PC-3 (cell line): ENCODE data around the gene HEXD. TPM values are rescaled to one million over a fixed set of nuclear protein-coding genes. Genes with fewer than 3 reads are reported as not detected.

Experiments
- ATAC-seq: fragments of 200-7000 bp; cut with Tn5 transposase; 2 replicates; pipeline ENCODE4 v1.9.1; 2020; ENCODE audit warnings: mild to moderate bottlenecking, moderate library complexity
- BruUV-seq: library from RNA; stranded (reverse); fragments of 400-500 nt; replicated peaks from 2 replicates; lab custom pipeline; 2021; lab: Mats Ljungman, UMichigan
- CTCF ChIA-PET: fragments of 300-600 bp; sonication (Branson Sonifier 250); formaldehyde crosslinking; loops from one replicate; lab custom pipeline; 2022; ENCODE audit warnings: antibody characterized with exemption; lab: Charles Lee
- POLR2A ChIA-PET: fragments of 300-600 bp; sonication (Branson Sonifier 250); formaldehyde crosslinking; loops from one replicate; lab custom pipeline; 2022; ENCODE audit warnings: antibody characterized with exemption; ENCODE audit not compliant: unreplicated experiment; lab: Charles Lee
- DNase-seq: peaks from one replicate; pipeline ENCODE4 v3.0.0-alpha.2; 2015
- H2AFZ ChIP-seq: fragments of 300-600 bp; sonication (generic); 2 replicates; pipeline ENCODE4 v1.6.0; 2016; ENCODE audit warnings: antibody characterized with exemption, low read length
- H3F3A ChIP-seq: fragments of 300-600 bp; sonication (generic); one replicate; pipeline ENCODE4 v1.6.0; 2017; ENCODE audit warnings: antibody characterized with exemption, low read length, control low read depth, mild to moderate bottlenecking; ENCODE audit not compliant: unreplicated experiment
- H3K27ac ChIP-seq: fragments of 300-600 bp; sonication (generic); 2 replicates; pipeline ENCODE4 v1.5.1; 2016; ENCODE audit warnings: mild to moderate bottlenecking, low read length
- H3K27me3 ChIP-seq: fragments of 300-600 bp; sonication (generic); 2 replicates; pipeline ENCODE4 v1.6.1; 2016; ENCODE audit warnings: low read length, mixed read lengths
- H3K36me3 ChIP-seq: fragments of 300-600 bp; sonication (generic); 2 replicates; pipeline ENCODE4 v1.6.1; 2016; ENCODE audit warnings: low read depth, mixed run types, low read length, mixed read lengths
- H3K4me1 ChIP-seq: fragments of 300-600 bp; sonication (generic); 2 replicates; pipeline ENCODE4 v1.5.1; 2016; ENCODE audit warnings: low read length; ENCODE audit not compliant: insufficient read depth
- H3K4me2 ChIP-seq: fragments of 300-600 bp; sonication (generic); 2 replicates; pipeline ENCODE4 v1.6.0; 2016; ENCODE audit warnings: low read length
- H3K4me3 ChIP-seq: fragments of 300-600 bp; sonication (generic); 2 replicates; pipeline ENCODE4 v1.5.1; 2016; ENCODE audit warnings: mild to moderate bottlenecking, low read length, mixed read lengths
- H3K79me2 ChIP-seq: fragments of 300-600 bp; sonication (generic); 2 replicates; pipeline ENCODE4 v1.6.1; 2017; ENCODE audit warnings: low read length, mixed read lengths
- H3K9ac ChIP-seq: fragments of 300-600 bp; sonication (generic); 2 replicates; pipeline ENCODE4 v1.6.0; 2016; ENCODE audit warnings: mild to moderate bottlenecking, low read length
- H3K9me2 ChIP-seq: fragments of 300-600 bp; sonication (generic); replicated peaks from 2 replicates; pipeline ENCODE4 v1.6.1; 2016; ENCODE audit warnings: mixed run types, low read length, mixed read lengths
- H3K9me3 ChIP-seq: fragments of 300-600 bp; sonication (generic); 2 replicates; pipeline ENCODE4 v1.6.1; 2016; ENCODE audit warnings: low read length, mixed read lengths
- H4K20me1 ChIP-seq: fragments of 300-600 bp; sonication (generic); 2 replicates; pipeline ENCODE4 v1.6.1; 2016; ENCODE audit warnings: low read length, mixed read lengths
- CTCF ChIP-seq: fragments of 300-600 bp; sonication (generic); conservative IDR thresholded peaks from 2 replicates; pipeline ENCODE4 v1.5.1; 2017; ENCODE audit warnings: antibody characterized with exemption, low read depth, mild to moderate bottlenecking, low read length
- EZH2 ChIP-seq: fragments of 300-600 bp; sonication (generic); IDR thresholded peaks from one replicate; pipeline ENCODE4 v1.6.1; 2017; ENCODE audit warnings: antibody characterized with exemption, mild to moderate bottlenecking, low read length; ENCODE audit not compliant: unreplicated experiment
- EZH2phosphoT487 ChIP-seq: fragments of 300-600 bp; sonication (generic); IDR thresholded peaks from 2 replicates; pipeline ENCODE4 v1.6.1; 2018; ENCODE audit warnings: mild to moderate bottlenecking, antibody characterized with exemption, low read length, borderline replicate concordance
- intact Hi-C: fragments of 100-400 bp; cut with micrococcal nuclease; formaldehyde crosslinking; loops from 2 replicates; pipeline ENCODE4 v1.9.0; 2023
- total RNA-seq: library from RNA; depleted of rRNA; stranded (reverse); fragments of >200 nt; gene quantifications from 2 replicates; pipeline ENCODE4 v1.2.3, GENCODE V29; 2014

Gene HEXD
- total RNA-seq, 1 experiment from 2014 or later = 12.7 TPM

- Histone ChIP-seq H3K4me2 (peak overlapping the region; percentile 36), H3K27ac (no peak overlapping the region), H3K4me1 (peaks cover 22% of the 10 kb centered on the region), H3K4me3 (no peak overlapping the region), H4K20me1 (no peaks in the 10 kb centered on the region), H3K27me3 (no peaks in the 10 kb centered on the region), H3K9me3 (no peaks in the 10 kb centered on the region), H3K36me3 (peaks cover 16% of the 10 kb centered on the region; the same call in 1 of the 2 replicates), H3F3A (no peaks in the 10 kb centered on the region), H3K9ac (no peak overlapping the region), H3K9me2 (no peaks in the 10 kb centered on the region), H2AFZ (no peak overlapping the region), H3K79me2 (peaks cover 15% of the 10 kb centered on the region)
- no TSS peak for BruUV-seq
- POLR2A ChIA-PET = no interaction called here
- ATAC-seq (0 out of 2 replicates have a peak, but pooled peaks have one; percentile 3), DNase-seq (peak; percentile 66)
- no peak for TF ChIP-seq EZH2
- no peak for TF ChIP-seq CTCF
- TF ChIP-seq EZH2phosphoT487 = no peak
- CTCF ChIA-PET = no interaction called here
- intact Hi-C loops = no loop called here
Observed at GRCh38 chr17:82461827-82462524, 43.8 kb downstream of the HEXD start.

GRCh38 chr17:82463391-82463790 is 45.2 kb downstream of the HEXD start:
- ChIA-PET POLR2A (no interaction called here), CTCF (interaction anchor here (0.6 kb wide), 1 partner anchor 30 kb away, joined by 3 read pairs; no protein-coding TSS in a partner anchor)
- Histone ChIP-seq H3K79me2 (peaks cover 15% of the 10 kb centered on the region), H3K4me1 (peaks cover 12% of the 10 kb centered on the region), H3K9ac (no peak overlapping the region), H3K9me2 (no peaks in the 10 kb centered on the region), H3K4me2 (no peak overlapping the region), H3K27me3 (no peaks in the 10 kb centered on the region), H3F3A (no peaks in the 10 kb centered on the region), H3K9me3 (no peaks in the 10 kb centered on the region), H2AFZ (no peak overlapping the region), H3K36me3 (peaks cover 16% of the 10 kb centered on the region; the same call in 1 of the 2 replicates), H3K27ac (no peak overlapping the region), H3K4me3 (no peak overlapping the region), H4K20me1 (no peaks in the 10 kb centered on the region)
- no TSS peak for BruUV-seq
- TF ChIP-seq EZH2phosphoT487 (no peak), EZH2 (no peak), CTCF (no peak)
- intact Hi-C loops = no loop called here
- ATAC-seq (no peak), DNase-seq (no peak)

- POLR2A ChIA-PET = no interaction called here
Observed at GRCh38 chr17:82463925-82464566, 45.9 kb downstream of the HEXD start.

More at GRCh38 chr17:82463925-82464566, 45.9 kb downstream of the HEXD start:
- H2AFZ ChIP-seq = no peak overlapping the region
- H3K79me2 ChIP-seq = peaks cover 11% of the 10 kb centered on the region
- peaks cover 12% of the 10 kb centered on the region for H3K4me1 ChIP-seq
- no peaks in the 10 kb centered on the region for H3K27me3 ChIP-seq
- no peak overlapping the region for H3K4me3 ChIP-seq
- DNase-seq = no peak
- H3F3A ChIP-seq = no peaks in the 10 kb centered on the region
- no TSS peak for BruUV-seq
- H3K36me3 ChIP-seq = peaks cover 20% of the 10 kb centered on the region
- intact Hi-C loops = no loop called here
- H3K27ac ChIP-seq = no peak overlapping the region
- no peak for ATAC-seq
- H3K9ac ChIP-seq = no peak overlapping the region
- TF ChIP-seq EZH2phosphoT487 (no peak), CTCF (no peak), EZH2 (no peak)
- H3K9me2 ChIP-seq = no peaks in the 10 kb centered on the region
- CTCF ChIA-PET = no interaction called here
- no peaks in the 10 kb centered on the region for H3K9me3 ChIP-seq
- H3K4me2 ChIP-seq = no peak overlapping the region
- no peaks in the 10 kb centered on the region for H4K20me1 ChIP-seq
